NCI-H1092 treated with DMSO at 0.1 percent for 48 hours (cell line): ENCODE data around the gene CTBP2.
A peak's percentile ranks its signal among the peaks of the same experiment; 100 is the strongest.

Experiments
- DNase-seq: peaks from one replicate; lab custom pipeline; 2025; lab: John Stamatoyannopoulos, UW

CTBP2 gene

DNA sequence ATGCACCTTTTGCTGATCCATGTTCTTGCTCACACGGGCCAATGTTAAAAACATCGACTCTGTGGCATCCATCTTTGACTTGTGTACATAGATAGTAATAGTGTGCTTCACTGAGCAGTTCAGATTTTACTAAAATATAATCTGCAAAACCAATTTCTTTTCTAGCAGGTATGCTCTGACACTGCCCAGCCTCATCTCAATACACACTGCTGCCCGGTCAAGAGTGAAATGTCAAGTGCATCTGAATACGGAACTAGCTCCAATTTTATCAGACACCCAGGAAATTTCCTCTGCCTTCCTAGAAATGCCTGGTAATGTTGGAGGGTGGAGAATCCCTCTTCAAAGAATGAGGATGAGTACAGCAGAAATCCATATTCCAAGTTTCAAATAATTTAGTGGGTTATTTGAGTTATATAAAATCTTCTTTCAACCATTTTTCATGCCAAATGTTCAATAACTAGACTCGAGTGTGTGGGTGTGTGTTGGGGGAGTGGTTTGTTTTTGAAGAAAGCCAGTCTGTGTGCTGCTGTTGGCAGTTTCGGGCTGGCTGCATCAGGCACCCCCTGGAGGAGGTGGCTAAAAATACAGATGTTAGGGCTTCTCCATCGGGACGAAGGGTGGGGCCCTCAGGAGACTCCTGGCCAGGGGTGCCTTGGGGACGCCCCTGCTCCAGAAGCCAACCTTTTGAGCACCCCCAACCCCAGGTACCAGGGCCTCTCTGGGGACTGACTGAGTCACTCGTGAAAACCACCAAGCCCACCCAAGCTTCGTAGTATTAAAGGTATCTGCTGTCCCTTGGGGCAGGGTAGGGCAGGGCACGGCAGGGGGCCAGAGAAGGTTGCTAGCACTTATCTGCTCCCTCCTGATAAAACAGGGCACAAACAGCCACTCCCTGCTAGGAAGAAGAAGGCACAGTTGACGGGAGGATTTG, 15.4 kb downstream of the CTBP2 start:
- DNase-seq = peak; percentile 10

DNA sequence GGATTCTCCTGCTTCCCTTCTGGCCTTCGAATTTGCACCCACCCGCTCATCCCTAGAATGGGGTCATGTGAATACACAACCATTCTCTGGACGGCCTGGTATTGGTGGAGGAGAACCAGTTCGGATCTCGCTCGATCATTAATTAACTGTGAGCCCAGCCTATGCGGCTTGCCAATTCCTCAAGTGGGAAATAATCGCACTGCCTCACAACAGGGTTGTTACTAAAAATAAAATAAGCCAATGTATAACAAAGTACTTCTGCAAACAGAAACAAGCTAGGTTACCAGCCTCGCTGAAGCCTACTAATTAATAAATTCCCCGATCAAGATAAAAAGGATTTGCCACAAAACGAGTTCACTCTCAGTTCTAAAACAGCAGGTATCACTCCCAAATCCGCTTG, 16.2 kb downstream of the CTBP2 start:
- DNase-seq = peak; percentile 41

DNA sequence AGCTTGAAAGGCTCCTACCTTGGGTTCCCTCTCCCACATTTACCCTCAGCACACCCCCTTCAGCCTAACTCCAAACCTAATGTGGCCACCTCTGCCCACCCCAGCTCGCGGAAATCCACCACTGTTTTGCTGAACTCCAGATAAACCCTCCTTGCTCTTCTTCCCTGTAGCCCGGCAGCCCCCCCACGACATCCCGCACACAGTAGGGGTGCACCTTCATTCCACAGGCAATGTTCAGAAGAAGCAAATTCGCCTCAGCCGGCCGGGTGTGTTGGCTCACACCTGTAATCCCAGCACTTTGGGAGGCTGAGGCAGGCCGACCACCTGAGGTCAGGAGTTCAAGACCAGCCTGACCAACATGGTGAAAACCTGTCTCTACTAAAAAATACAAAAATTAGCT, 17.4 kb downstream of the CTBP2 start:
- no peak for DNase-seq

DNA sequence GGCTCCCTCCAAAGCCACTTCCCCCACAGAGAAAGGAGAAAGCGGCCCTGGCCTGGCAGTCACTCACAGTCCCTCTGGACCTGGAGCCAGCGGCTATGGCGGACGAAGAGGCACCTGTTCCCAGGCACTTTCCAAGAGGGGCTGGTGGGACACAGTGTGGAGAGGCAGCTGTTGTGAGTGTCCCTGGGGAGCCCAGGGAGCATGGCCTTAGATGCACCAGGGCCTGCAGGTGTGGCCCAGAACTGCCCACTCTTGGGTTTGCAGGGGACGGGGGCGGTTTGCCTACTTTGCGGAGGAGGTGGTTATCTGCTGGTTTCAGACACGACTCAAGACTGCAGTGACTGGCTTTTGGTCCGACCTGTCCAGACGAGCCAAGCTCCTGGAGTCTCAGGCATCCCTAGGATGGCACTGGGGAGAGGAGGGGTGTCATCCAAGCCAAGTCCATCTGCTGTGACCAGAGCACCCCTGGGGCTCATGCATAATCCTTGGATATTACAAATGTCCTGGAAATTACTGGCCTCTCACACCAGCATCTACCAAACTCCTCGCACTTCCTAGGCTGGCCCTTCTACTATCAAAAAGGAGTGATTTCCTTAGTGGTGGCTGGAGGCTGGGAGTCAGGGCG, 18.4 kb downstream of the CTBP2 start:
- DNase-seq = no peak

DNA sequence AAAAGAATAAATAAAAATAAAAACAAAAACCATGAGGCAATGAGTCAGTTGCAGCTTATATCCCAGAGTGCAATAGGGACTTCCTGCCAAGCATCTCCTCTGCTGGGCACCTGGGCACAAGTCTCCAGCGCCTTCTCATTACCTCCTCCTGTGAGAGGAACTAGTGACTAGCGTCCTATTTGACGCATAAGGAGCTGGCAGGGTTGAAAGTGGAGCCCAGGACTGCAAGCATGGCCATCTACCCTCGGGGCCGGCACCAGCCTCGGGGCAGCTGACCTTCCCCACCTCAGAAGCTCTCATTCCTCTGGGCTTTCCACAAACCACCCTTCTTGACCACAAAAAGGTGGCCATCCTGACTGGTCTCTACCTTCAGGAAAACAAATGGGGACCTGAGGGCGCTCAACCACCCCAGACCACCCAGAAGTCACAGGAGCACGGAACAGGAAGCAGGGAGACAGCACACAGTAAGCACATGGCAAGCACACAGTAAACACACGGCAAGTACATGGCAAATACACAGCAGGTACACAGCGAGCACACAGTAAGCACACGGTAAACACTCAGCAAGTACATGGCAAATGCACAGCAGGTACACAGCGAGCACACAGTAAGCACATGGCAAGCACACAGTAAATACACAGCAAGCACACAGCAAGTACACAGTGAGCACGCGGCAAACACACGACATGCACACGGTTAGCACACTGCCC, 19.1 kb downstream of the CTBP2 start:
- DNase-seq = no peak

DNA sequence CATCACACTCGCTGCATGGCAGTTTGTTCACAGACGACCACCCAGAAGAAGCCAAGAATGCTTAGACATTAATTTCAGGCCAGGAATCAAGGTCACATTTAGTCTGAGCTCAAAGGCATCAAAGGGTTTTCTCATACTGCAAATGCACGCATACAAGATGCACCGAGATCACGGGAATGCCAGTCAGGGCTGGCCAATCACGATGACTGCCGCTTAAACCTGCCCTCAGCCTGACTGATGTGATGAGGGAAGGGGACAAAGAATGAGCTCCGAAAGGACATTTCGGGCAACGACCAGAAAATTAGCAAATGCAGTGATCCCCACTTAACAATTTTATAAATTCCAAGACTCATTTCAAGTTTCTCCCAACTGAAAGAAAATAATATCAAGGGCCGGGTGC, 20.2 kb downstream of the CTBP2 start:
- DNase-seq = no peak

DNA sequence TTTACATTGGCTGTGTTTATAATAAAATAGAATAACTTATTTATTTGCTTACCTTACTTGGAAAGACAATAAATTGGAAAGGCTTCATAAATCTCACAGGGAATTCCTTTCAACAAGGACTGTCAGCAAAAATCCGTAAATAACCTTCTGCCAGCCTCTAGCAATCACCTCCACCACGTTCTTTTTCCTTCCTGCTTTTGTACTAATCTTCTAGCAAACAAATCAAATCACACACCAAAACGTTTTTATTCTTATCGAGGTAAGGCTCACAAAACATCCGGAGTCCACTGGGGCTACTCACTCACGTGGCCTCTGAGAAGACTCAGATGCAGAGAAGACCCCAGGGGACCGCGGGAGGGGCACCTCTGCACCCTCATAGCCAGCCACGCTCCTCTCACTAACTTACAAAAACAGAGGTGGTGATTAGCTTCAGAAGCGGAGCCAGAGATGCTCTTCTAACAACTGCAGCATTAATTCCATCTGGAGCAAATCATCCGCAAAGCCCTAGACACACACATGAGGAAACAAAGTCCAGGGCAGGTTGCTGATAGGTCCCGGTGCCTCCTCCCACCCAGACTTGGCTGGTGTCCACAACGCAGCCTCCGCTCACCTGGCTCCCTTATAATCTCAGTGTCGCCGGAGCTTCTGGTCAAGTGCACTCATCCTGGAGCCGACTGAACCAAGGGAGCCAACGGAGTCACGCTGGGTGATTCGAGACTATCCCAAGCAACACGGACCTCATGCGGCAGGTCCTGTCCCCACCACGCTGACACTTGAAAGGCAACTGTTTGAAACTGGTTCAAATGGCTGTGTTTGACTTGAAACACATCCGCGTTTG, 22.5 kb downstream of the CTBP2 start:
- DNase-seq = peak; percentile 89

DNA sequence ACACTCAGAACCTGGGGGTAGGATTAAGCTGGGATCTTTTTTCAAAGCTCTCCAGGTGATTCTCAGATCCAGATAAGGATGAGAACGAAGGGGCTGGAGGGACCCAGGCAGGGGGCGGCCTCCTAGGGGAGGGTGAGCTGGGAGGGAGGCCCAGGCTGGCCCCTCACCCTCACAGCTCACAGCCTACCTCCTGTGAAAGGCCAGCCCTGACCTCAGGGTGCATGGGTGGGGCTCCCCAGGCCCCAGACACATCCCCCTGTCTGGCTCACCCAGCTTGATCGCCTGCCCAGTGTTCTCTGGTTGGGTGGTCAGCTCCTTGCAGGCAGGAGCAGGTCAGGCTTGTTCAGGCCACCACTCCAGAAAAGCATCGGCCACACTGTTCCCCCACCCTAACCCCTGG, 24.3 kb downstream of the CTBP2 start:
- DNase-seq = no peak

DNA sequence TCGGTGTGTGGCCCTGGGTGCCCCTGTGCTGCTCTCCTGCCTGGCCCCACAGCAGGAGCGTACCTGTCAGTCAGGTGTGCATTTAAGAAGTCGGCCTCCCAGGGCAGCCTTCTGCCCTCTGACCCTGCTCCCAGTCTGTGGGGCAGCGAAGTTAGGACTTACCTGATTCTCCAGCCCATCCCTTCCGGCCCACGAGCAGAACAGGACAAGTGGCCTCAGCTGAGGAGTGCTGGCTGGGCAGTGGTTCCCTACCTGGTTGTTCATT, 24.7 kb downstream of the CTBP2 start:
- no peak for DNase-seq

DNA sequence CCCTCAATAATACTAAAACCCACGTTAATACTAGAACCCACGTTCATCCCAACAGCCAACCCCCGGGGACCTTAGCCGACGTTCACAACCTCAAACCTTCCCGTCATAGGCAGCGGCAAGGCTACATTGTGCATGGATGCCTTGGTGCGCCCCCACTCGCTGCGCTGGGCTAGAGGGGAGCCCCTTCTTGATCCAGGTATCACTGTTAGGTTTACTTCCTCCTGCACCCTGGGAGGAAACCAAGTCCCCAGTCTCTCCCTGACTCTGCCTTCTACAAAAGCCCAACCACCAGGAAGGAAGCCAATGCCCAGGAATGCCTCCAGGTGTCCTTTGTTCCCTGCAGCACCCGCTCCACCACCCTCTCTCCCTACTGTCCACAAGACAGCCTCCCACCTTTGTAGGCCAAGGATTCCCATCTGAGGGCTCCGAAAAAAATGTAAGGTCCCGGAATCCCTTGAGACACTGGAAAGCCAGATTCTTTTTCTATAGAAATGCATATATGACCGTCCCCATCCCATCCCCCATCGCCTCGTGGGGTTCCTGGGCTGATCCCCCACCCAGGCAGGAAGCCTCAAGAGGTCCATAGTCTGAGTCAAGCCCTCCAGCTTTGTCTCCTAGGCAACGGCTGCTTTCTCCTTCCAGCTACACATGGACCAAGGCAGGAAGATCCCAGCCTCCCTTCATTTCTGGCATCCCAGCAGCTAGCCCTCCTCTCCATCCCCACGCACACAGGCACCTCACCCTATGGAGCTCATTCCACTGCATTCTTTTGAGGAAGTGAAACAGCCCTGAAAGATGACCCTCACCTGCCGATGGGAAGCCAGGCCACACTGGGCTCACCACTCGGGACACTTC, 25.2 kb downstream of the CTBP2 start:
- no peak for DNase-seq

DNA sequence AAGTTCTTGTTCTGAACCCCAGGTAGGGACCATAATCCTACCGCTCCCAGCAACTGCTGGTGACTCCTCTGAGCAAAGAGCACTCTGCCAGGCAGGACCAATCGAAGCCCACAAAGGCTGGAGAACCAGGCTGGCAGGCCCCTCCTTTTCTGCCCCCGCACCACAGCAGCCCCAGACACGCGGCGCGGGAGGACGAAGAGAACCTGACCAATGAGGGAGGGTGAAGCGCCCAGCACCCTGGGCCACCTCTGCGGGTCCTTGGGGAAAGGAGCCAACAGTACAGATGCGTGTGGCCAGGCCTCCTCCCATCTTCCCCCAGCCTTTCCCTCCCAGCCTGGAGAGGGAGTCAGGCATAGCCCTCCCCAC, 25.9 kb downstream of the CTBP2 start:
- no peak for DNase-seq

DNA sequence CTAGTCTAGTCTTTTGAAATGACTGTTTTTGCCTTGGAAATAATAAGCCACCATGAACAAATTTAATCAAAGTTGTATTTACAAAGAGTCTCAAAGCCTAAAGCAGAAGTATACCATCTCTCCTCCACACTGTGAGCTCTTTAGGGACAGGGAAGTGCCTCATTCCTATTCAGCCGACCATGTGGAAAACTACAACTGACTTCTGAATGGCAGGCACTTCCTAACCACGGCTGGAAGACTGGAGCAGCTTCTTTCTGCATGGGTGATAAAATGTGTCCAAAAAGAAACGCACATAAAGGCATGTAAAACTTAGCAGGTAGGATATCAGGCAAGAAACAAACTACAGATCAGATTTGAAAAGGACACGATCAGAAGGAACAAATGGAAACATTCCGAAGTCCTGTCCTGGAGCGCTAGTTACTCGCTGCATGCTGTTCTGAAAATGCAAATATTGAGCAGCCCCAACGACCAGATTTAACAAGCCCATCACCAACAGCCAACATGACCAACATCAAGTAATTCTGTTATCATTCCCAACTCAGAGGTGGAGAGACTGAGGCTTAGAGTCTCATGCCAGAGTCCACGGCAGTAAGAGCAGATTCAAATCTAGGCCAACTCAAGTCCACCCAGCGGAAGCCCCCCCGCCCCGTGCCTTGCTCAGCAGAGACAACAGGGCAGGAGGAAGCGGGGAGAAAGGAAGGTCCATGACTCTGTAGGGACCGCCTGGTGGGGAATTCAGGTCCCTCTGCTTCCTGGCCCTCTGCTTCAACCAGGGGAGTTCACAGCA, 26.5 kb downstream of the CTBP2 start:
- no peak for DNase-seq

DNA sequence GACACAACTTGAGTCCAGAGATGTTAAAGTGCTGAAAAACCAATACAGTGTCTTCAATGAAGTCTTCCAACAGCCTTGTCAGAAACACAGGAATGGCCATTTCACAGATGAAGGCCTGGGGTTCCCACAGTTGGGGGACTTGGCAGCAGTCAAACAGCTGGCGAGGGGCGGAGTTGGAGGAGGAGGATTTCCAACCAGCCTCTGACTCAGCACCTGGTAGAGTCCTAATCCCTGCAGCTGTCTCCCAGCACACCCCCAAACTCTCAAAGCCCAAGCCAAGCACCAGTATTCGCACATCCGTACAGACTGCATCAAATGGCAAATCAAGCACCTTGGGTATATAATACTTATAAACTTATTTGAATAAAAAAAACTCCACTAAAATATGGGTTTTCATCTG, 28.0 kb downstream of the CTBP2 start:
- no peak for DNase-seq

DNA sequence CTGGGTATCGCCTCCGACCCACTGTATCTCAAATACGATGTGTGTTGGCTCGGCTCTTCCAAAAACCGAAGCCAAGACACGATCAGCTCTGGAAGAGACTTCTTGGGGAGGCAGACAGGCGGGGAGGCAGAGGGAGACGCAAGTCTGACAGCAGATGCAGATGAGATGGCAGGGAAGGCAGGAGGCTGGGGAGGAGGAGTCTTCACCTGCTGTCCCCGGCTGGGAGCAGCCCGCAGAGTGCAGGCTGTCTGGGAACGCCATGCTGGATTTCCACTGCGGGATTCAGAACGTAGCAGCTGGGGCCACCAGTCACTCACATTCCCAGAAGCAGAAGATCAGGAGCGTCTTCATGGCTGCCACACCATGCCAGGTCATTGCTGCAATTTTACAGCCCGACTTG, 29.4 kb downstream of the CTBP2 start:
- no peak for DNase-seq

DNA sequence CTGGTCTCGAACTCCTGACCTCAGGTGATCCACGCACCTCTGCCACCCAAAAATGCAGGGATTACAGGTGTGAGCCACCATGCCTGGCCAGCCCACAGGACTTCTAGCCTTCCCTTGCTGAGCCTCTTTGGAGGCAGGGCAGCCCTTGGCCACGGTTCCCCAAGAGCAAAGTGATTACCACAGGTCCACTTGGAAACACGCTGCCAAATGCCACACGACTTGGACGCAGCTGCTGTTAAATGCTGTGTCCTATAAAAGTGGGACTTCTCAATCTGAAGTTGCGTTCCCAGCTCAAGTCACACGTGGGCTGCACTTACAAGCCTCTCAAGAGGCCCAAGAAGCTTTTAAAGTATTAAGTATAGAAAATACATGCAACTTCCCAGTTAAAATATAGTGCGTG, 30.1 kb downstream of the CTBP2 start:
- DNase-seq = no peak

DNA sequence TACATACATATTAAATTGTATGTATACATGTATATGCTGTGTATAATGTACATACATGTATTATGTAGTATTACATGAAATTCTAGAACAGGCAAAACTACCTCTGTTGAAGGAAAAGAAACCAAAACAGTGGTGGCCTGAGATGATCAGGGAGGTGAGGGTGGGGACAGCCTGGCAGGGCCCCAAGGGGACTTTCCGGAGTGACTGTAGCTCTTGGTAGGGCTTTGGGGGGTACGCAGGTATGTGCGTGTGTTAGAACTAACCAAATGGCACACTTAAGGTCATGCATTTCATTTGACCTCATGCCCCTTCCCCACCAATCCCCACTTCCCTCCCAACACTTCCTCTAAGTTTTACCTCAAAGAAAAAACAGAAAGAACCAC, 31.3 kb downstream of the CTBP2 start:
- DNase-seq = no peak

DNA sequence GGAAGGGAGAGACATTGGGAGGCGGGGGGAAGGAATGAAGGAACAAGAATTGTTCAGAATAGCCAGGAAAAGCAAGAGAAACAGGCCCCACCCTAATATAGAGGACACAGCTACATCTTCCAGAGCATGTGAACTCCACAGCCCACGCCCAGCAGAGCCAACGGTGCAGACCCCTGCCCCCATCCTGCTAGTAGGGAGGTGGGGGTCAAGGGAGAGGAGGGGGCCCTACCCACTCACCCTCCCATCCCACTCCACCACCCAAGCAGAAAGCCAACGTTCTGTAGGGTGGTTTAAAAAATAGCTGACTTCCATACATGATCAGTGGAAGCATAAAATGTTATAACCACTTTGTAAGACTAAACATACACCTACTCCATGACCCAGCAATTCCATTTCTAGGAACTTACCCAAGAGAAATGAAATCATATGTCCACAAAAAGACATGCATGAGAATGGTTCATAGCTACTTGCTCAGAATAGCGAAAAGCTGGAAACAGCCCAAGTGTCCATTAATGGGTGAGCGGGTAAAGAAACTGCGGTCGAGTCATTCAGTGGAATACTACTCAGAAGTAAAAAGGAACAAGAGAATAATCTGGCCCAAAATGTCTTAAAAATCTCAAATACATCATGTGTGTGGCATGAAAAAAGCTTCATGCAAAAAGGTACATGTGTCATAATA, 31.8 kb downstream of the CTBP2 start:
- no peak for DNase-seq

DNA sequence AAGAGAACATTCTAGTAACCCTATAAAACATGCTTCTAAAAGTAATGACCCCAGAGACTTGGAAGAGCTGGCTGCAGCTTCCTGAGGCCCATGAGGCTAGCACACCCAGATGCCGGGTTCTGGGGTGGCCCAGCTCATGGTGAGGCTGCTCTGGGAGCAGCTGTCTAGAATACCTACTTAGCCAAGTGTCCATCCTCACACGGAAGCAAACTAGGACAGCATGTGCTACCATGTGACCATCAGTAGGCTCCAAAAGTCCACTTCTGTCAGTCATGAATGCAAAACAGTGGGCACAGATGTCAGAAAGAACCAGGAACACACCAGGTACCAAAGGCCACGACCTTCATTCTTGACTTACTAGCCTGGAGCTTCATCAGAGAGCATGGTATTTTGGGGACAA, 32.4 kb downstream of the CTBP2 start:
- DNase-seq = no peak

DNA sequence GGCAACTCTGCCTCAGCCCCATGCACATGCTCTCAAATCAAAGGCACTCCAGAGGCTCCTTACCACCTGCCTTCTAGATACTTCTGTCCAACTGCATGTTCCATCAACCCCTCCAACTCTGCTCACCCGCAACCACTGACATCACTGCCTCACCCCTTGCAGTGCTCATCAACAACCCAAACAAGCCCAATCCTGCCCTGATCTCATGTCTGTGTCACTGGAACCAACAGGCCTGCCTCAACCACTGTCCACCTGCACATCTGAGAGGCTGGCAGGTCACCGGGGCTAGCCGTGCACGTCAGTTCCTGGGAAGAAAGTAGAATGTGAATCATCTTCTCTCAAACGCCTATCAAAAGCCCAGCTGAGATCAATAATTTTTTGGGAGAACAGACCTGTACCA, 33.3 kb downstream of the CTBP2 start:
- DNase-seq = no peak
